A673 (cell line): Measurements from ENCODE around the gene DLL1. TPM values are rescaled to one million over a fixed set of nuclear protein-coding genes. Genes with fewer than 3 reads are reported as not detected.

Experiments used
- BruUV-seq: library from RNA; stranded (reverse); fragments of 400-500 nt; replicated peaks from 2 replicates; lab custom pipeline; 2021; lab: Mats Ljungman, UMichigan
- CTCF ChIA-PET: fragments of 300-600 bp; sonication (Branson Sonifier 250); formaldehyde crosslinking; loops from one replicate; lab custom pipeline; 2022; ENCODE audit warnings: antibody characterized with exemption; lab: Charles Lee
- POLR2A ChIA-PET: fragments of 300-600 bp; sonication (Branson Sonifier 250); formaldehyde crosslinking; loops from one replicate; lab custom pipeline; 2022; ENCODE audit warnings: antibody characterized with exemption; ENCODE audit not compliant: low non-redundant PET; lab: Charles Lee
- DNase-seq: peaks from one replicate; pipeline ENCODE4 v3.0.0-alpha.2; 2015; ENCODE audit warnings: low spot score
- H3K27ac ChIP-seq: fragments of 200-600 bp; sonication (generic); 2 replicates; pipeline ENCODE4 v1.5.1; 2016; ENCODE audit warnings: mixed run types, low read depth, mild to moderate bottlenecking, mixed read lengths, antibody characterized with exemption, low read length; ENCODE audit not compliant: poor library complexity, severe bottlenecking
- H3K27me3 ChIP-seq: fragments of 200-600 bp; sonication (generic); replicated peaks from 2 replicates; pipeline ENCODE4 v1.6.1; 2017; ENCODE audit warnings: mixed run types, low read depth, mild to moderate bottlenecking, mixed read lengths, antibody characterized with exemption, low read length; ENCODE audit not compliant: insufficient read depth, poor library complexity
- H3K36me3 ChIP-seq: fragments of 200-600 bp; sonication (generic); 2 replicates; pipeline ENCODE4 v1.6.1; 2016; ENCODE audit warnings: mixed run types, mild to moderate bottlenecking, mixed read lengths, antibody characterized with exemption, low read length; ENCODE audit not compliant: insufficient read depth, poor library complexity, severe bottlenecking
- H3K4me1 ChIP-seq: fragments of 200-600 bp; sonication (generic); 2 replicates; pipeline ENCODE4 v1.6.1; 2017; ENCODE audit warnings: mixed run types, mild to moderate bottlenecking, mixed read lengths, antibody characterized with exemption, low read length; ENCODE audit not compliant: insufficient read depth, poor library complexity, severe bottlenecking
- H3K4me3 ChIP-seq: fragments of 200-600 bp; sonication (generic); 2 replicates; pipeline ENCODE4 v1.5.1; 2016; ENCODE audit warnings: low read depth, mixed run types, mild to moderate bottlenecking, mixed read lengths, low read length; ENCODE audit not compliant: poor library complexity, severe bottlenecking
- H3K9me3 ChIP-seq: fragments of 200-600 bp; sonication (generic); 2 replicates; pipeline ENCODE4 v1.6.1; 2016; ENCODE audit warnings: mixed run types, low read depth, mild to moderate bottlenecking, mixed read lengths, antibody characterized with exemption, low read length; ENCODE audit not compliant: poor library complexity, severe bottlenecking
- CTCF ChIP-seq: fragments of 300-800, 200-600 bp; sonication (generic); conservative IDR thresholded peaks from 2 replicates; pipeline ENCODE4 v1.5.1; 2017; ENCODE audit warnings: low read depth, mild to moderate bottlenecking, antibody characterized with exemption, low read length, moderate library complexity, mixed read lengths
- EZH2 ChIP-seq: fragments of 200-600 bp; sonication (generic); IDR thresholded peaks from 2 replicates; pipeline ENCODE4 v1.6.1; 2017; ENCODE audit warnings: borderline replicate concordance, low read depth, mild to moderate bottlenecking, mixed read lengths, antibody characterized with exemption, low read length; ENCODE audit not compliant: poor library complexity, severe bottlenecking
- intact Hi-C: fragments of 100-400 bp; cut with micrococcal nuclease; formaldehyde crosslinking; loops from one replicate; pipeline ENCODE4 v1.10.0; 2022; ENCODE audit not compliant: unreplicated experiment
- total RNA-seq: library from RNA; stranded (reverse); gene quantifications from 2 replicates; pipeline ENCODE4 v1.2.3, GENCODE V29; 2021

The DLL1 gene
- total RNA-seq, 1 experiment from 2014 or later = 1.2 TPM

GRCh38 chr6:170259278-170259677, 31.6 kb downstream of the DLL1 start:
- no peaks in the 10 kb centered on the region for H3K9me3 ChIP-seq
- DNase-seq = no peak
- POLR2A ChIA-PET = no interaction called here
- intact Hi-C loops = no loop called here
- no peak for TF ChIP-seq CTCF
- H3K36me3 ChIP-seq = no peaks in the 10 kb centered on the region
- no TSS peak for BruUV-seq
- CTCF ChIA-PET = no interaction called here
- H3K4me3 ChIP-seq = no peak overlapping the region
- no peaks in the 10 kb centered on the region for H3K27me3 ChIP-seq
- H3K27ac ChIP-seq = no peak overlapping the region
- no peaks in the 10 kb centered on the region for H3K4me1 ChIP-seq

DNA sequence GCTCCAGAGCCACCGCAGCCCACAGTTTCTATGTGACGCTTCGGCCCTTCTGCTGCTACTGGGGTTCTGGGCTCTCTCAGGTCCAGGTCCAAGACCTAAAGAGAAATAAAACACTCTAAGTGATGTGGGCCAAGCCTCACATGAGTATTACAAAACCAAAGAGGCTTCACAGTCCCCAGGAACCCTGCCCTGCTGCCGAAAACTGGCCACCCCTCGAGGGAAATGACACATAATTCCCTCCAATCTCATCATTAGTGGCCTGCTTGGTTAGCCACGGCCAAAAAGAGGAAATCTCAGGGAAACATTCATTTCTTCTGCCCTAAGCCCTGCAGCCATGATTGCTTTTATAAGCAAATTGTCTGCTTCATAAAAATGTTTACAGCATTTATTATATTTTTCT, 32.5 kb downstream of the DLL1 start:
- POLR2A ChIA-PET = no interaction called here
- intact Hi-C loops = no loop called here

GRCh38 chr6:170257376-170257775, 33.5 kb downstream of the DLL1 start:
- no peaks in the 10 kb centered on the region for H3K27me3 ChIP-seq
- peaks cover 15% of the 10 kb centered on the region for H3K4me1 ChIP-seq
- no peaks in the 10 kb centered on the region for H3K9me3 ChIP-seq
- TF ChIP-seq CTCF (no peak), EZH2 (no peak)
- intact Hi-C loops = no loop called here
- ChIA-PET POLR2A (no interaction called here), CTCF (no interaction called here)
- DNase-seq = no peak
- H3K4me3 ChIP-seq = no peak overlapping the region
- H3K36me3 ChIP-seq = no peaks in the 10 kb centered on the region
- H3K27ac ChIP-seq = no peak overlapping the region
- BruUV-seq = no TSS peak

More for the DNA sequence above, 32.5 kb downstream of the DLL1 start:
- no peaks in the 10 kb centered on the region for H3K27me3 ChIP-seq
- no peaks in the 10 kb centered on the region for H3K9me3 ChIP-seq
- TF ChIP-seq EZH2 (no peak), CTCF (no peak)
- H3K27ac ChIP-seq = no peak overlapping the region
- peaks cover 7% of the 10 kb centered on the region for H3K4me1 ChIP-seq
- no peak overlapping the region for H3K4me3 ChIP-seq
- CTCF ChIA-PET = no interaction called here
- no peaks in the 10 kb centered on the region for H3K36me3 ChIP-seq
- BruUV-seq = no TSS peak
- no peak for DNase-seq
